Left kidney (tissue), 2 donors: ENCODE data around the gene B3GNT4. TPM values are rescaled to one million over a fixed set of nuclear protein-coding genes. Genes with fewer than 3 reads are reported as not detected.
"Not testable (repeated sequence)": the region's sequence is repeated elsewhere in the genome, so short reads cannot be mapped to it uniquely, and the experiment has no call there.

Source experiments
- DNase-seq: peaks from one replicate; pipeline ENCODE4 v3.0.0-alpha.2; 2013
- polyA plus RNA-seq: library from polyadenylated mRNA; unstranded; fragments of 120-200 nt; gene quantifications from one replicate; pipeline ENCODE4 v1.2.1, GENCODE V29; 2013; ENCODE audit not compliant: insufficient read length

Gene B3GNT4
- polyA plus RNA-seq, 1 donor, result 6.4 TPM

DNA sequence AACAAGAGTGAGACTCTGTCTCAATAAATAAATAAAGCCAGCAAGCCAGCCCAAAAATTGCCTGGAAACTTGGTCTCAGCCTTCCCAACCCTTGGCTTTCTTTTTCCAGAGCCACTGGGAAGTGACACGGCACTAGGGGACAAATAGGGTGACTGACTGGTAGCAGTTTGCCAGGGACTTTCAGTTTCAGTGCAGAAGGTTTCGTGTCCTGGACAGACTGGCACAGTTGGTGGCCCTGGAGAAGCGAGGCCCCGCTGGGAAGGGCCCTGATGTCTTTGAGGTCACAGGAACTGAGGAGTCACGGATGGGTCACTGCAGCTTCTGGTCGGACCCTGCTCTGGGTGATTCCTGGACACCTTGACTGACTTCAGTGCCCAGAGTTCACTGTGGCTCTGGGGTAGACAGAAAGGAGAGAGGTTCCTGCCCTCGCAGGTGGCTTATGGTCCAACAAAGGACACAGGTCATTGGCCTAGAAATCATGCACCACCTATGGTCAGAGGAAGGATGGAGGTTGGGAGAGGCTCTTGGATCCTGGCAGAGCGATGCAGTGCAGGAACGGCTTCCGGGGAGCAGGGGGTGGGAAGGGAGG, 17.9 kb upstream of the B3GNT4 start:
- DNase-seq, result no peak

- DNase-seq, result no peak
Measured at GRCh38 chr12:122187466-122187865, 16.0 kb upstream of the B3GNT4 start.

DNA sequence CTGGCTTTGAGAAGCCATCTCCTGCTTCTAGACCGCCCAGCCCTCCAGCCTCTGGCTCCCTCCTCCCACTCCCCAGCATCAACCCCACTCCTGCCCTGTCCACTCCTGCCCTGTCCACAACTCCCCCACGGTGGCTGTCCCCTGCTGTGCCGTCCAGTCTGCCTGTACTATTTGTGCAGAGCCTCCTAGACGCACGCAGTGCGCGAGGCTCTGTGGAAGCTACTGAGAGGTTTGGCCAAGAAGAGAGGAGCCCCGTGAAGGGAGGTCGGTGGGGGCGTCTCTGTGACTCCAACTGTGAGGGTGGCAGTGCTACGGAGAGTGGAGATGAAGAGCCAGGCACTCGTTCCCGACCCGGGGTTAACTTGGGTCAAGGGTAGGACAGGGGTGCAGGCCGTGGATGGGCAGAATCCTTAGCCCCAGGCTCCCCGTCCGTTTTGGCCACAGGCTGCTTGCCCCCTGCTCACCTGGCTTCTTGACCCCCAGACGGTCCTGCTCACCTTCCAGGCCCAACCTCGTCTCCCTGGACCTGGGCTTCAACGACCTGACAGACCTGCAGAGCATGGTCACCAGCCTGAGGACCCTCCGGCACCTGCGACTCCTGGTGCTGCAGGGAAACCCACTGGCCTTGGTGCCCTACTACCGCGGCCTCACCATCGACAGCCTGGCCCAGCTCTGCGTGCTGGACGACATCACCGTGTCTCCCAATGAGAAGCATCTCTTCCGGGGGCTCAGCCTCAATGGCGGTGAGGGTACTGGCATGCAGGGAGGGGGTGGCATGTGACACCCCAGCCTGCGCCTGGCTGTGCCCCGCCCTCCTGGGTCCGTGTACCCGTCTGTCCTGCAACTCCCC, 13.7 kb upstream of the B3GNT4 start:
- no peak for DNase-seq

DNA sequence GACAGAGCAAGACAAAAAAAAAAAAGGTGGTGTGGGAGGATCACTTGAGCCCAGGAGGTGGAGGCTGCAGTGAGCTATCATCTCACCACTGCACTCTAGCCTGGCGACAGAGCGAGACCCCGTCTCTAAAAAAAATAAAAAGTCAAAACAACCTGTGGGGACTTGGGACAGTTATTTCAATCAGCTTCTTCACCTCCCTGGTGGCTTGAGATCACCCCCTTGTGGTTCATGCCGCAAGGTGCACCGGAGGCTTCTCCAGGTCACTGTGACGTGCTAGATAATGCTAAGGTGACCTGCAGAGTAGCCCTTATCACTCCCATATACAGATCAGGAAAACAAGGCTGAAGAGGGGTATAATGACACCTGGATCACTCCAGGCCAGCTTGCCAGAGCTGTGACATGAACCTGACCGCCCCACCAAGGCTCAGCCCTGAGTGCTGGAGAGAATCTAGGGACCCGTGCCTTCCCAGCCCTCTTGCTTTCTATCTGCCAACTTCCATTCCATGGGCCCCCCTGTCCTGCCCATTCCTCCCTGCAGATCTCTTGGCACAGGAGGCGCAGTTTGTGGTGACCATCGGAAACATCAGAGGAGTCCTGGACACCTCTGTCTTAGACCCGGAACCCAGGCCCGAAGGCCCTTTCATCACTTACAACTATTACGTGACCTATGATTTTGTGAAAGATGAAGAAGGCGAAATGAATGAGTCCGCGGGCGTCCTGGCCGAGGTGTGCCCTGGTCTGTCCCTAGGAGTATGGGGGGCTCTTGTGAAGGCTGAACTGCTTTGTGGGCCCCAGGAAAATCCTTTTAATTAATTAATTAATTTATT, 12.5 kb upstream of the B3GNT4 start:
- DNase-seq, result peak; percentile 52

DNA sequence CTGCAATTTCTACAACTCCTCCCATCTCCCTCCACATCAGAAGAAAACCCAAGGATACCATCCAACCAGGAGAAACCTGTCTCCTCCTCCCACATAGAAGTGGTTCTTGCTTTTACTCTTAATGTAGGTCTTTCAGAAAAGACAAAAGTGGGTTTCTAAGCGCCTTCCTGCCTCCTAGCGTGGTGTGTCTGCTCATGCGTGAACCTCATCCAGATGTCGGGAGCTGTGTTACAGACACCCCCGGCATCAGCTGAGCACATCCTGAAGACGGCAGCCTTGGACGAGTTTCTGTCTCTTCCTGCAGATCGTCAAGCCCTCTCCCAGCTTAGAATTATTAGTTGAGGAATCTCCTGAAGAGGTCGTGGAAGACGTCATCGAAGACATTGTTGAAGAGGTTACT, 11.1 kb upstream of the B3GNT4 start:
- no peak for DNase-seq

GRCh38 chr12:122194804-122195203, 8.7 kb upstream of the B3GNT4 start:
- DNase-seq, result no peak

DNA sequence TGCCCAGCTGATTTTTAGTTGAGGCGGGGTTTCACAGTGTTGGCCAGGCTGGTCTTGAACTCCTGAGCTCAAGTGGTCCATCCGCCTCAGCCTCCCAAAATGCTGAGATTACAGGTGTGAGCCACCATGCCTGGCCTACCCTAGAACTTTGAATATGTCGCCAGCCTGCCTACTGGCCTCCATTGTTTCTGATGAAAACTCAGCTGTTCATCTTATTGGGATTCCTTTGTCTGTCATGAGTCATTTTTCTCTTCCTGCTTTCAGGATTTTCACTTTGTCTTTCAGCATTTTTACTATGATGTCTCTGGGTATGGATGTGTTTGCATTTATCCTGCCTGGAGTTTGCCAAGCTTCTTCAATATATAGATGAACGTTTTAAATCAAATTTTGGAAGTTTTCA, 8.1 kb upstream of the B3GNT4 start:
- no peak for DNase-seq

- no peak for DNase-seq
Measured at GRCh38 chr12:122197612-122197966, 5.9 kb upstream of the B3GNT4 start.

GRCh38 chr12:122199484-122200355, 3.8 kb upstream of the B3GNT4 start:
- no peak for DNase-seq

GRCh38 chr12:122200541-122201175, 2.9 kb upstream of the B3GNT4 start:
- DNase-seq, result no peak

DNA sequence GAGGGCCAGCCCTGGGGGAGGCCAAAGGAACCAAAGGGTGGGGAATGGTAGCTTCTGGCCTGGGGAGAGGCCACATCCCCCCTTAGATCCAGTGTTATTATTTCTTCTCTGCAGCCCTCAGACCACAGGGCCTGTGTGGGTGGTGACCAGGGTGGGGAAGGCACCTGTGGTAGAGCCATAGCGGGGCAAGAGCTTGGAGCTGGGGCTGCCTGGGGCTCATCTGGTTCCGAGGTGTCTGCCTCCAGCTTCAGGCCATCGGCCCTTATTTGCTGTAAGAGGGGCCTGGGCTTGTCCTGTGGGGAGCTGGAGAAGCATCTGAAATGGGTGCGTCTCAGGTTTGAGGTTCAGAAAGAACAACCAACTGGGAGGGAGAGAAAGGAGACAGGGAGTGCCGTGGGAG, 2.1 kb upstream of the B3GNT4 start:
- DNase-seq, result no peak

DNA sequence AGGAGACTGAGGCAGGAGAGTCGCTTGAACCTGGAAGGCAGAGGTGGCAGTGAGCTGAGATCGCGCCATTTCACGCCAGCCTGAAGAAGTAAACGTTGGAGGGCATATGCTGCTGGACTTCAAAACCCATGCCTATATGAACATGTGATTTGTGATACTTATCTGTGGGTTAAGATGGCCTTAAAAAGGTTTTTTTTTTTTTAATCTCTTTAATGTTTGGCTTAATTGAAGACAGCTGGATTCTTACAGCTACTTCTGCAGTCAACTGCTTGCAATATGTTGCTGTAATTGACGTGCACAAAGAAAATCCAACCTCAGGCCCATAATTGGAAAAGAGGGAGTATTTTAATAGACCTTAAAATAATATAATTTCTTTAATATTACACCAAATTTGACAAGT, 1.5 kb upstream of the B3GNT4 start:
- DNase-seq, result no peak

GRCh38 chr12:122202811-122203210, 698 bp upstream of the B3GNT4 start:
- DNase-seq, result not testable (repeated sequence)

DNA sequence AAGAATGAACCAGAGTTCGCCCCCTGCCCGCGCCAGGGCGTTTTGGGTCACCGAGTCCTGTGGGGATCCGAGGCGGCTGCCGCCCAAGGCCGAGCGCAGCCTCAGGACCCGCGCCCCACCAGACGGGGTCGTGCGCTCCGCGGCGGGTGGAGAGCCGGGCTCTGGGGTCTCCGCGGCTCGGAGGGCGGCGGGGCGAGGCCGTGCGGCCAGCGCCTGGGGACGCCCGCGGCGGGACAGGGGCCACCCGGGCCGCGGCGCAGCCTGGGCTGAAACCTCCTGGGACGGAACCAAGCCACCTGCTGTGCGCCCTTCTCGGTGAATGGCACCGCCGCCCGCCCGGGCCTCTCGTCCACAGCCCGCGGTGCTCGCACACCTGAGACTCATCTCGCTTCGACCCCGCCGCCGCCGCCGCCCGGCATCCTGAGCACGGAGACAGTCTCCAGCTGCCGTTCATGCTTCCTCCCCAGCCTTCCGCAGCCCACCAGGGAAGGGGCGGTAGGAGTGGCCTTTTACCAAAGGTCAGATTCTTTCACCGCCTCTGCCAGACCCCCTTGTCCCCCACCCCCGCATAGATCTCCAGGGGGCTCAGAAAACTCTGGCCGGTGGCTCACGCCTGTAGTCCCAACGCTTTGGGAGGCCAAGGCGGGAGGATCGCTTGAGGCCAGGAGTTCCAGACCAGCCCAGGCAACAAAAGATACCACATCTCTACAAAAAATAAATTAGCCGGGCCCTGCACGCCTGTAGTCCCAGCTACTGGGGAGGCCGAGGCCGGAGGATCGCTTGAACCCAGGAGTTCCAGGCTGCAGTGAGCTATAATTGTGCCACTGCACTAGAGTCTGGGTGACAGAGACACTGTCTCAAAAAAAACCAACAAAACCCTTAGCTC, 901 bp downstream of the B3GNT4 start:
- DNase-seq, result no peak

DNA sequence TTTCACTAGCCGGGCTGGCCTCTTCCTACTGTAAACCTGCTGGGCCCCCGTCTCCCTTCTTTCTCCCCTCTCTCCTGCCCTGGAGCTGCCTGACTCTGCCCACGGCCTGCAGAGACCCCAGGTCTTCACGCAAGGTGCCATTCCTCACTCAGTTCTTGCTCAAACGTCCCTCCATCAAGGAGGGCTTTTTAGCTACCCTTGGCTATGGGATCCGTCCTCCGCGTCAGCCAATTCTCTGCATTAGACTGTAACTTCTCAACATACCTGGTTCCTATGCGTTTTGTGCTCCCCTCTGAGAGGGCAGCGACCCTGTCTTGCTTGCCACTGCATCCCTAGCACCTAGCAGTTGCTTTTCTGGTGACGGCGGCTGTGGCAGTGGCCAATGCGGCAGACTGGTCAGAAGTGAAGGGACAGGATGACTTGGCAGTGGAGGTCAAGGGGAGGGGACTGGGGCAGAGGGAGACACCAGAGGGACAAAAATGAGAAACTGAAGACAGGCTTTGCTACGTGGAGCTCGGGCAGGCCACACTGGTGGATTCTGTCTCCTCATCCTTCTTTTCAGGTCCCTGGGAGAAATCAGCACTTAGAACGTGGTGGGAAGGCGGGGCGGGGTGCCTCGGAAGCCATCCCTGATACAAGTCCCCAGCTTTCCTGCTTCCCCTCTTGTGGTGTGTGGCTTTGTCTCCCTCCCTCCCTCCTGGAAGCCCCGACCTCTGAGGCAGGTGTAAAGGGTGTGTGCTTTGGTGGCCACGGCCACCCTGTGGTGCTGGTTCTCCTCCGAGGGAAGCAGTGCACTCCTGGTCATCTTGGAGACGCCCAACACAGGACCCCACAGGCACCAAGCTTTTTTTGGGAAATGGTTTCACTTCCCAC, 1.8 kb downstream of the B3GNT4 start:
- DNase-seq, result no peak

GRCh38 chr12:122206111-122206881, 2.8 kb downstream of the B3GNT4 start:
- DNase-seq, result no peak

- no peak for DNase-seq
Measured at GRCh38 chr12:122206976-122207375, 3.5 kb downstream of the B3GNT4 start.

GRCh38 chr12:122207391-122207790, 3.9 kb downstream of the B3GNT4 start:
- DNase-seq, result no peak
